Left lobe of liver (tissue), 2 donors: ENCODE results near the gene ANKMY2. TPM values are rescaled to one million over a fixed set of nuclear protein-coding genes. Genes with fewer than 3 reads are reported as not detected.
"Not testable (repeated sequence)": the region's sequence is repeated elsewhere in the genome, so short reads cannot be mapped to it uniquely, and the experiment has no call there.

Source experiments
- ATAC-seq: fragments of 200-7000 bp; cut with Tn5 transposase; one replicate; pipeline ENCODE4 v1.9.1; 2020; ENCODE audit warnings: mild to moderate bottlenecking, moderate library complexity
- DNase-seq: peaks from one replicate; pipeline ENCODE4 v3.0.0-alpha.2; 2020; ENCODE audit warnings: low spot score
- total RNA-seq: library from RNA; stranded (reverse); gene quantifications from one replicate; pipeline ENCODE4 v1.2.1, GENCODE V29; 2021
- donor health status: DM: no; HTN: no; CAD: no; lungs with moderate emphysema.
- donor health status: DM: no; HTN: yes; CAD: no.

ANKMY2 gene
- total RNA-seq: 8.0 TPM

- peak; percentile 92 for ATAC-seq
- peak; percentile 95 for DNase-seq
These were observed at the start of gene ANKMY2, which contains the start of gene BZW2 for GRCh38 chr7:16645593-16646471. Gene ANKMY2, minus strand, starts transcription at chr7:16645754. Its CDS starts 181 bp downstream, at chr7:16645573. Gene BZW2, plus strand, starts transcription at chr7:16646181. Its CDS starts 19,263 bp downstream, at chr7:16665444.

DNA sequence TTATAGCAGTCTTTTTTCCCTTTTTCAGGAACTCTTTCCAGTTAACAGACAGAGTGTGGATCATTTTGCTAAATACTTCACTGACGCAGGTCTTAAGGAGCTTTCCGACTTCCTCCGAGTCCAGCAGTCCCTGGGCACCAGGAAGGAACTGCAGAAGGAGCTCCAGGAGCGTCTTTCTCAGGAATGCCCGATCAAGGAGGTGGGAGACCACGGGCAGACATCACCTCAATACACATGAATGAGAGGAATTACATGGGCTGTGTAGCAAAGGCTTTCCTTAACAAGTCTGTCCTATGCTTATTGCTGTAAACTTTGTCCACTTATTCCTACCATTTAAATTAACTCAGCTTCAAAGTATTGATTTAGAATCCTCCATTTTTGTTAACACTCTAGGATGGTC is 49.3 kb upstream of the ANKMY2 start:
- ATAC-seq: no peak
- no peak for DNase-seq

DNA sequence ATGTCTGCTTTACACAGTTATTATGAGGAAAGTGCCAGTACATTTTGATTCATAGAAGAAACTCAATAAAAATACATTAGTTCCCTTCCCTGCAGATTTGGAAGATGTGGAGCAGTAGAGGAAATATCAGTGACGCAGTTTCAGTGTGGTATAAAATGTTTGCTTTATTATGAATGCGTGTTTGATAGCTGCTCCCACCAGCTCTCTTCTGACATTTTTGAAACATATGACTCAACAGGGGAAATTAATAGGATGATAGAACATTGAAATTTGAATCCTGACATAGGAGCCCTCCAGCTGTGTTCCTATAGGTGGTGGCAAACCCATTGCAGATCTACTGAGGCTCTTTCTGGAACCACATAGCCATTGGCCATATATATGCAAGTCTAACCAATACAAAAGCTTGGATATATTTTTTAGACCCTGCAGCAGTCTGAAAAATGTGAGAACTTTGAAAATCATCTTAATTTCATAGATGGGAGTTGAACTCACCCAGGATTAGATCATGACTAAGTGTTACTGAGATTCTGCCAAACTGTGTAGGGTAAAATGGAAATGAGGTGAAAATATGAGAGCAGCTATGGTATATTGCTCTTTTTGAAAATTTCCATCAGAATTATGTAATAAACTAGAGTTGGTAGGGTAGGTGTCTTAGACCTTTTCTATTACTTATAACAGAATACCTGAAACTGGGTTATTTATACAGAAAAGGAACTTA is 48.2 kb upstream of the ANKMY2 start:
- no peak for ATAC-seq
- no peak for DNase-seq

DNA sequence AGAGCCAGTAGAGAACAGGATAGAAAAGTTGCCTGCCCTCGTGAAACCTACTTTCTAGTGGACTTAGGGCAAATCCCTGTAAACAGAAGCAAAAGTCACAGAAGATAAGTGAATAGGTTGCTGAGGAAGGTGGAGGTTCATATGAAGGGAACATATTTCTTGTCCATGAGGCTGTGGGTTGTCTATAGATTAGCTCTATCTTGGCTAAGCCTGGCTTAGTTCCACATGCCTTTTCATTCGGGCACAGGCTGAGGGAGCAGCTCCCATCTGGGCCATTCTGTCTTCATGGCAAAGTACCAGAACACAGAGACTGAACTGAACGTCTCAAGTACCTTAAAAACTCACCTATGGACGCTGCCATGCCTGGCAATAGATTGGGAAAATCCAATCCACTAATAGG is 45.7 kb upstream of the ANKMY2 start:
- DNase-seq: no peak
- no peak for ATAC-seq

- ATAC-seq: no peak
- no peak for DNase-seq
These were observed 42.7 kb upstream of the ANKMY2 start for GRCh38 chr7:16688249-16688648.

DNA sequence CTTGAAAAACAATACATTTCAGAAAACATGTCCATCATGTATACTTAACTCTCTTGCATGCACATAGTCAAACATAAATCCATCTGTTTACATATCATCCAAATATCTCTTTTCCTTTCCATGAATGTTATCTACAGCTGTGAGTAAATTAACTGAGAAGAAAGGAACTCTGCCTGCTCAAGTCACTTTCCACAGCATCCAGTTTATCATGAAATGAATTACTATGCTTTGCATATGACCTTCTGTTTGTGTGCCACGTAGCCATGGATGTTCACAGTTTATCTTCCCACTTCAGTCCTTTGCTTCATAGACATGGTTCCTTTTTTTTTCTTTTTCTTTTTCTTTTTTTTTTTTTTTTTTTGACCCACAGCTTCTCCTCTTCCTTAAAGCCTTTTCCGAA is 40.0 kb upstream of the ANKMY2 start:
- DNase-seq: no peak
- ATAC-seq: no peak

GRCh38 chr7:16684935-16685334 is 39.4 kb upstream of the ANKMY2 start:
- DNase-seq: no peak
- no peak for ATAC-seq

DNA sequence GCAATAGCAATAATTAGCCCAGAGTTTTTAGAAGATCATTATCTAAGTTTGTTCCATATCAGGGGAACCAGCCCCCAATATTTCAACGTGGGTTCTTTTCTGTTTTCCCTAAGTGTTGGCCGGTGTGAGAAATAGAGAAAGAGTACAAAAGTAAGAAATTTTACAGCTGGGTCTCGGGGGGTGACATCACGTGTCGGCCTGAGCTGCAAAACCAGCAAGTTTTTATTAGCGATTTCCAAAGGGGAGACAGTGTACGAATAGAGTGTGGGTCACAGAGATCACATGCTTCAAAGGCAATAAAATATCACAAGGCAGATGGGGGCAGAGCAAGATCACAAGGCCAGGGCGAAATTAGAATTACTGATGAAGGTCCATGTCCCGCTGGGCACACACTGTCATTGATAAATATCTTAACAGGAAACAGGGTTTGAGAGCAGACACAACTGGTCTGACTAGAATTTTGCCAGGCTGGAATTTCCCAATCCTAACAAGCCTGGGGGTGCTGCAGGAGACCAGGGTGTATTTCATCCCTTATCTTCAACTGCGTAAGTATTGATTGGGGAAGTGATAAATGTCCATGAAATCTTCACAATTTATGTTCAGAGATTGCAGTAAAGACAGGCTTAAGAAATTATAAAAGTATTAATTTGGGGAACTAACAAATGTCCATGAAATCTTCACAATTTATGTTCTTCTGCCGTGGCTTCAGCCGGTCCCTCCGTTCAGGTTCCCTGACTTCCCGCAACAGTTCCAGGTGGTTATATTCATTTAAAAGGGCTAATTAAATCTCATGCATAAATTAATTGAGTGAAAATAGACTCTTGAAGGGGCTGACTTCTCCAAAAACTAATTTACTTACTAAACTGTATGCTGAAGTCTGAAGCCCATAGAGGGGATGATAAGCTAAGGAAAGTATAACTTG is 33.4 kb upstream of the ANKMY2 start:
- DNase-seq, ATAC-seq: not testable (repeated sequence)

- ATAC-seq: no peak
These were observed 32.5 kb upstream of the ANKMY2 start for GRCh38 chr7:16677978-16678494.

GRCh38 chr7:16675277-16675676 is 29.7 kb upstream of the ANKMY2 start:
- DNase-seq (no peak), ATAC-seq (no peak)

More at GRCh38 chr7:16677978-16678494, 32.5 kb upstream of the ANKMY2 start:
- no peak for DNase-seq

- DNase-seq (no peak), ATAC-seq (no peak)
These were observed 26.3 kb upstream of the ANKMY2 start for GRCh38 chr7:16671811-16672210.

DNA sequence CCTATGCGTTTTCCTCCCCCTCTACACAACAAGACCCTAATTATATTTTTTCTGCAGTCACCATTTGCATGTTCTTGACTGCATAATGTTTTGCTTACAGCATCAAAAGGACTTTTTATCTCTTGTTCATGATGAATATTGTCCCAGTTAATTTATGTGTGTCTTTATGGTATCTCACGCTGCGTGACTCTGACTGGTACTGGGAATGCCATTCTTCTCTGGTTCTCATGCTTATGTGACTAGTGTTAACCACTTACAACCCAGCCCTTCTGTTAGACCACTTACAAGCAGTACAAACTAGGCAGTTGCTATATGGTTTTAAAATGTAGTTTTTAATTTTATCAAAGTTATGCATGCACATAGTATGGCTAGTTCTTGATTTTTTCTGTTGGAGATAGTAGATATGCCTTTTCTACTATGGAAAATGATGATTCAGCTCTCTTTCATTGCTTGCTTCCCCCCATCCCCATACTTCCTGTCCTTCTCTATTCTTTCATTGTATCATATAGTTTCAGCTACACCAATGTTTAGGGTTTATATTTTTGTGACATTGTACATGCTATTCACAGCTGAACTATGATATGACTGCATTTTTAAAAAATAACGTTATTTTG is 25.3 kb upstream of the ANKMY2 start:
- no peak for ATAC-seq

DNA sequence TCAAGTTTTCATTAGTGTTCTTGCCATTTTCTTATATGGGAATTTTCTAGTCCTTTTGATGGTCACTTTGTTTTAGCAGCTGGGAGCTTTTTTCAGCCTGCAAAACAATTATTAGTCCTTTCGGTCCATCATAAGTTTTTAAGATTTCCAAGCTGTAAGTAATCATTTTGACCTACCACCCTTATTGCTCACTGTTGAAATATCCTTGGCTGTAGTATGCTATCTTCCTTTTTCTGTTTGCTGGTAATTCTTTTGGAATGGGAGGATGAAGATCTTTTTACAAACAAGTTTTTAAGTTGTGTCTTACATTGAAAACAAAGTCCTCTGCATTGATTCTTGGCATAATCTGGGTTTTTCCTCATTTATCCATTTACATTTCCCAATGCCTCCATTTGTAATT is 24.5 kb upstream of the ANKMY2 start:
- ATAC-seq: no peak
- DNase-seq: no peak

More for the DNA sequence above, 25.3 kb upstream of the ANKMY2 start:
- DNase-seq: no peak

DNA sequence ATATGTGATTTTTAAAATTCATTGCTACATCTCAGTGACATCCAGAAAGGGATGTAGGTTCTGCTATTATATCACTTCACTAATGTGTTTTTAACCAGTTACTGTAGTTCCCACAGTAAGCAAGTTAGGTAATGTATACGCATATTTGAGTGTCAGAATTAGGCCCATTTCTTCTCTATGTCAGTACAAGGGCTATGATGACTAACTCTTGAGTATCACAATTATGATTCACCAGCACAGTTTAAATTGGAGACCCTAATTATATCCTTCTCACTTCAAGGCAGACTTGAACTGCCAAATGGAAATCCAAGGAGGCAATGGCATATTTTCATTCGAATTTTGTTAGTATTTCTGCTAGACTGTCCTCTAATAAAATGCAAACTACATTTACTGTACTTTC is 24.0 kb upstream of the ANKMY2 start:
- ATAC-seq (no peak), DNase-seq (no peak)

GRCh38 chr7:16668978-16669377 is 23.4 kb upstream of the ANKMY2 start:
- no peak for ATAC-seq
- DNase-seq: no peak

DNA sequence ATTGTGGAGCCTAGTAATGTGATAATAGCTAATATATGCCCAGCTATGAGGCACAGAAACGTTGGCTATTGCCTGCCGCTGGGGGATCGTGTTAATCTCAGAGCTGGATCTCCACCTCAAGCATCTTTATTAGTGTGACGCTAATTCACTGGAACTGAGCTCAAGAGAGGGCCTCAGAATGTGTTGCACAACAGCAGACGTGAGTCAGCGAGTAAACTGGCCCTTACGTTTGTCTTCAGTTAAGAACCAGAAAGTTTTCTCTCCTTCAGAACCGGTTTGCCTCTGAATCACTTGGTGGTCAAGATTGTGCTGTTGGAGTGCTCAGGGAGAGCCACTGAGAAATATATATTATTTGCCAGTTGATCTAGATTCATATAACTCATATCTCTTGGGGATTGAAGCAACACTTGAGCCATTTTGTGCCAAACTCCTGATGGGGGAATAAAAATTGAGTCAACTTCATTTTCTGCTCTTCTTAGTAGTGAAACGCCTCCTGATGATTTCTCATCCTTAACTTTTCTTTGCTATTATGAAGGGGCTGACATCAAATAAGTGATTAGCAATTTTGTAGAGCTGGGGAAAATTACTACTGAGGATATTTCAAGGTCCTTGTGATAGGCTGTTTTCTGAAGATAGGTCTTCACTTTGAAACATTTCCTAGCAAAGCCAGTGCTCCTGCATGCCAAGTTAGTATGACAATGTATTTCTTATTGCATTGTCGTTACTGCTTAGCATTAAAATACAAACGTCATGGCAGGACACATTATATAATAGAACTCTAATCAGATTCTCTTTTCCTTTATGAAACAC is 22.7 kb upstream of the ANKMY2 start:
- DNase-seq (no peak), ATAC-seq (no peak)

GRCh38 chr7:16667355-16667754 is 21.8 kb upstream of the ANKMY2 start:
- DNase-seq (no peak), ATAC-seq (no peak)

DNA sequence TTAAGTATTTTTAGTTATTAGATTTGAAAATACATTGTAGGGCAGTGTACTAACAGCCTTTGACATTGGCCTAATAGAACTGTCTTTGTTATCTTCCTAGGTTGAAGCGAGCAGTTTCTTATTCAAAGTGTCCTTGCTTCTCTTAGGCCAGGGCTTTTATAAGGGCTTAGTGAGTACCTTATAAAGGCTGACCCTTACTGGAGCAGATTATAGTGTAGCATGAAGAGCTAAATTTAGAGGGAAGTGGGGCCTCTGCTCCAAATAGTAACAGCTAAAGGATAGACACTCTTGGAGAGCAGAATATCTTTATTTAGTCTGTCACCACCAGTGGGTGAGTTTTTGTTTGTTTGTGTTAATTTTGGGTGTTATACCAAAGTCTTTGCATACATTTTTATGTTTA is 16.4 kb upstream of the ANKMY2 start:
- no peak for ATAC-seq
- DNase-seq: no peak

- ATAC-seq (peak; percentile 60), DNase-seq (no peak)
These were observed 15.3 kb upstream of the ANKMY2 start for GRCh38 chr7:16660702-16661464.
